Activated CD4-positive, alpha-beta T cell treated with anti-CD3 and anti-CD28 coated beads, Interleukin-2, amount 10 ng/mL, durations not matched to agents 7 days and 5 days (primary cell): ENCODE measurements around the gene UBE2S. TPM values are rescaled to one million over a fixed set of nuclear protein-coding genes. Genes with fewer than 3 reads are reported as not detected.

Experiments
- CTCF ChIA-PET: fragments of 350-600 bp; sonication (Branson Sonifier 250); formaldehyde crosslinking; loops from one replicate; lab custom pipeline; 2021; ENCODE audit warnings: antibody characterized with exemption; lab: Charles Lee
- POLR2A ChIA-PET: fragments of 350-600 bp; sonication (Branson Sonifier 250); formaldehyde crosslinking; loops from one replicate; lab custom pipeline; 2021; ENCODE audit warnings: antibody characterized with exemption; lab: Charles Lee
- DNase-seq: peaks from one replicate; pipeline ENCODE4 v3.0.0-alpha.2; 2020
- H3K27ac Mint-ChIP-seq: one replicate; pipeline ENCODE4 v1.8.0; 2021; ENCODE audit warnings: mild to moderate bottlenecking, moderate library complexity, mixed read lengths
- H3K27me3 Mint-ChIP-seq: one replicate; pipeline ENCODE4 v1.8.0; 2021; ENCODE audit warnings: mixed read lengths
- H3K36me3 Mint-ChIP-seq: one replicate; pipeline ENCODE4 v1.8.0; 2021; ENCODE audit warnings: low read depth, mixed read lengths
- H3K4me1 Mint-ChIP-seq: one replicate; pipeline ENCODE4 v1.8.0; 2021; ENCODE audit warnings: mixed read lengths
- H3K4me3 Mint-ChIP-seq: one replicate; pipeline ENCODE4 v1.8.0; 2021; ENCODE audit warnings: mild to moderate bottlenecking, moderate library complexity, mixed read lengths
- H3K9me3 Mint-ChIP-seq: one replicate; pipeline ENCODE4 v1.8.0; 2021; ENCODE audit warnings: mixed read lengths
- total RNA-seq, 2 experiments: library from RNA; stranded (reverse); gene quantifications; one replicate each; pipeline ENCODE4 v1.2.3, GENCODE V29; 2021

Gene UBE2S
- total RNA-seq, 2 experiments from 2014 or later, result 238 to 255 TPM

DNA sequence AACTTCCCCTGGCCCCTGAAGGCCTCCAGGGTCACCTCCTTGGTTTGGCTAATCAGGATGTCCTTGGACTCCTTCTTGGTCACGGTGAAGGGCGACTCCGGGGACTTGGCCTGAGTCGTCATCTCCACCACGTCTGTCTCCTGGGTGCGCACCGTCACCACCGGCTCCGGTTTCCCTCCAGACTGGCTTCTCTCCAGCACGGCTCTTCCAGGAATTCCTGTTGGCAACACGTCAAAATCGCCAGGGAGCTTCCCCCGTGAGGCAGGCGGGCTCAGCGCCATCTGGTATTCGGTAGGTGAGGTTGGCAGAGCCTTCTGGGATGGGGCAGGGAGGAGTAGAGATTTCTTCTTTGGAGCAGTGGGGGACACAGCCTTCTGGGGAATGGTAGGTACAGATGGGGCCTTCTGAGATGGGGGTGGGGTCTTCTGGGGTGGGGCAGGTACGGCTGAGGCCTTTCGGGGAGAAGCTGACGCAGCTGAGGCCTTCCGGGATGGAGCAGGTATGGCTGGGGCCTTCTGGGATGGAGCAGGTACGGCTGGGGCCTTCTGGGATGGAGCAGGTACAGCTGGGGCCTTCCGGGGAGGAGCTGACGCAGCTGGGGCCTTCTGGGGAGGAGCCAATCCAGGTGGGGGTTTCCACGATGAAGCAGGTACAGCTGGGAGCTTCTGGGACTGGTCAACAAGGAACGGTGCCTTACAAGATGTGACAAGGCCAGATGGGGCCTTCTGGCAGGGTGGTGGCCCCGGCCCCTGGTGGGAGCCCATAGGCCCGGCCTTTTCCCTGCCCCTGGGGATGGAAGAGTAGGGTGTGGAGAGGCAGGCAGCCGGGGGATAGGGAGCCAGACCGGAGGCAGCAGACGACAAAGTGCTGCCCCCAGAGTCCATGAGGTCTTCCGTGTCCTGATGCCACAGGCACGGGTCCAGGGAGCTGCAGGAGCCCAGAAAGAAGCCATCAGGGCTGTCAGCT is 48.4 kb downstream of the UBE2S start:
- no peak overlapping the region for H3K4me3 Mint-ChIP-seq
- H3K27ac Mint-ChIP-seq, result no peak overlapping the region
- H3K27me3 Mint-ChIP-seq, result peaks cover 19% of the 10 kb centered on the region
- ChIA-PET CTCF (interaction anchor here (1.4 kb wide), 1 partner anchor 24 kb away, joined by 4 read pairs; the partner anchor contains the start of gene TMEM238), POLR2A (no interaction called here)
- H3K36me3 Mint-ChIP-seq, result no peaks in the 10 kb centered on the region
- H3K9me3 Mint-ChIP-seq, result no peaks in the 10 kb centered on the region
- DNase-seq, result no peak
- H3K4me1 Mint-ChIP-seq, result no peaks in the 10 kb centered on the region

DNA sequence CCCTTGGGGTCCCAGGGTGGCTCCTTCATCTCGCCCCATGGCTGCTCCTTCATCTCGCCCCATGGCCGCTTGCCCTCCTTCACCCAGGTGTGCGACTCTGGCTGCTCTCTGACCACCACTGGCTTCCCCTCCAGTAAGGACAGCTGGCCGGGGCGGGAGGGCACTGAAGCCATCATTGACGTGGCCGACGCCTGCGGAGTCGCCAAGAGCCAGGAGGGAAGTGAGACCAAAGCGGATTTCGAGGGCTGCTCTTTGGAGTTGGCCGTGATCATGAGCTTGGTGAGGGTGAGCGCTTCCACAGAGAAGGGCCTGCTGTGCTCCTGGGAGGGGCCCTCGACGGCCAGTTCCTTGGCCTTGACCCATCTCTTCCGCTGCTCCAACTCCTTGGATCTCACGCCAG is 49.1 kb downstream of the UBE2S start:
- CTCF ChIA-PET, result interaction anchor here (0.6 kb wide), 2 partner anchors 52 to 1210 kb away, joined by 3 read pairs; no protein-coding TSS in a partner anchor
- no peaks in the 10 kb centered on the region for H3K36me3 Mint-ChIP-seq
- POLR2A ChIA-PET, result no interaction called here
- no peaks in the 10 kb centered on the region for H3K9me3 Mint-ChIP-seq
- H3K4me3 Mint-ChIP-seq, result no peak overlapping the region
- peaks cover 3% of the 10 kb centered on the region for H3K4me1 Mint-ChIP-seq
- no peak for DNase-seq
- no peak overlapping the region for H3K27ac Mint-ChIP-seq
- peaks cover 25% of the 10 kb centered on the region for H3K27me3 Mint-ChIP-seq

DNA sequence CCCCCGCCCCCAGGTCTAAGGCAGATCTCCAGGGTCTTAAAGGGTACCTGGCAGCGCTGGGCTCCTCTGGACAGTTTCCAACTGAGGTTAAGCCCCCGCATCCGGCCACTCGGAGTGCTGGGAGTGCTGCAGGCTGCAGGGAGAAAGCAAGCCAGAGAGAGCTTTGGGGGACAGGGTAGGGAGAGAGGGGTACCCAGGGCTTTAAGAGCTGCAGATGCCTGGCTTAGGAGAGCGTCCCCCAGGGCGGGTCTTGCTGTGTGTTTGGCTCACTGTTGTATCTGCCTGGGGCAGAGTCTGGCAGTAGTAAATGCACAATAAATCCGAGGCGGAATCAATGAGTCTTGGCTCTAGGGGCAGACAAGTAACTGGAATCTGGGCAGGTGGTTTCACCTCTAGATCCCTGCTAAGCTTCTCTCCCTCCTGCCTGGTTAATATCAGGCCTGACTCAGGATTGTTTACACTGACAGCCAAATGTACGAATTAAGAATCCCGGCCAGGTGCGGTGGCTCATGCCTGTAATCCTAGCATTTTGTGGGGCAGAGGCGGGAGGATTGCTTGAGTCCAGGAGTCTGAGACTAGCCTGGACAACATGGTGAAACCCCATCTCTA is 52.3 kb downstream of the UBE2S start:
- H3K27ac Mint-ChIP-seq, result no peak overlapping the region
- no peak for DNase-seq
- no peaks in the 10 kb centered on the region for H3K36me3 Mint-ChIP-seq
- peaks cover 18% of the 10 kb centered on the region for H3K4me1 Mint-ChIP-seq
- H3K27me3 Mint-ChIP-seq, result peaks cover 48% of the 10 kb centered on the region
- peak overlapping the region; percentile 16 for H3K4me3 Mint-ChIP-seq
- POLR2A ChIA-PET, result no interaction called here
- CTCF ChIA-PET, result interaction anchor here (1.1 to 1.2 kb wide), 2 partner anchors 28 to 195 kb away, joined by 3 to 6 read pairs; no protein-coding TSS in a partner anchor
- H3K9me3 Mint-ChIP-seq, result no peaks in the 10 kb centered on the region

DNA sequence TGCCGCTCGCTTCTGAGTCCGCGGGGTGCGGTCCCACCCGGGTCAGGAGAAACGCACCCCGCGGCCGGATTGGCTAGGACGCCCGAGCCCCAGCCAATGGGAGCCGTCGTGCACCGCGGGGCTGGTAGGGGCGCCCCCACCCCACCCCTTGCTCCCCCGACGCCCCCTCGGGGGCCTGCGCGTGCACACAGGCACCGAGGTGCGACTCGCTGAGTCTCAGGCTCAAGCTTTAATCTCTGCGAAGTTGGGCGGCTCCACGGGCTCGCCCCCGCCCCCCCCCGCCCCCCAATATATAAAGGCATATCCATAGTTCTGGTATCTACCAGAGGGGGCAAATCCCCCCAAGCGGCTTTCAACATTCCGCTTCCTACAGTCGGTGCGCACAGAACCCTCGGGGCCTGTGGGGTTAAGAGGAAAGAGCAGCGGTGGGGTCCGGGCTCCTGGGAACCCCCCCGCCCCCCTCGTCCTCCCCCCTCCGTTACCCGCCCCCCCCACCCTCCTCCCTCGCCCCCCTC is 52.8 kb downstream of the UBE2S start, which contains the start of gene COX6B2:
COX6B2 (minus strand) TSS at position 22 of the 515 bp plus-strand sequence. CDS start 198 bp downstream, outside the sequence.
- peaks cover 48% of the 10 kb centered on the region for H3K27me3 Mint-ChIP-seq

DNA sequence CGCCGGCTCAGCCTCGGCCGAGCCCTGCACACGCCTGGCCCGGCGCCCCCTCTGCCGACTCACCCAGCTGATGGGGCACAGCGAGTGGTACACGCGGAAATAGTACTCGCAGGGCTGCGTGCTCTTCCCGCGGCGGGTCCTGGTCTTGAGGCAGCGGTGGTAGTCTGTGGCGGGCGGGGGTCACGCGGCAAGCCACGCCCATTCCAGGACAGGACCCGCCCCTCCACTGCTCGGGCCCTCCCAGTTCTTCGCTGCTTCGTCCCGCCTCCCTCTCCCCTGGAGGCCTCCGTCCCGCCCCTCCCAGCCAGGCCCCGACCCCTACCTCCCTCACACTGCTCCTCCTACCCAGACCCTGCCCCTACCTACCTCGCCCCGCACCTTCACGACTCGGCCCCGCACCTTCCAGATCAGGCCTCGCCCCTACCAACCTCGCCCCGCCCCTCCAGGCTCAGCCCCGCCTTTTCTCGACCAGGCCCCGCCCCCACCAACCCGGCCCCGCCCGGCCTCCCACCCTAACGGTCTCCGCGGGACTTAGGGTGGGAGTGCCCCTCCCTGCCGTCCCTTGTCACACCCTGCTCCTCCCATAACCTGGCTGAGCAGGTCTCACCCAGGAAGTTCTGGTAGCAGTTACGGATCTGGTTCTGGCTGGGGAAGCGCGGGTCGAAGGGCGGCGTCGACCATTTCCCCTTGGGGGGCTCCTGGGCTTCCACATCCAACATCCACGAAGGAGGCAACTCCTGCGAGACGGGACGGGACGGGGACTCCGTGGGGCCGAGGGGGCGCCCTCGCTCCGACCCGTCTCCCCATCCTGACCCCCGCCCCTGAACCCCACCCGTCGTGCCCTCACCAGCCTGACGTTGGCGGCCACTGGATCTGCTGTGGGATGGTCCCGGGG is 53.5 kb downstream of the UBE2S start:
- ChIA-PET CTCF (interaction anchor here (1.0 to 1.3 kb wide), 2 partner anchors 13 to 122 kb away, joined by 3 read pairs; partner anchors contain the start of gene ZNF628), POLR2A (no interaction called here)
- peak overlapping the region; percentile 54 for H3K4me3 Mint-ChIP-seq
- DNase-seq, result peak; percentile 48
- H3K36me3 Mint-ChIP-seq, result no peaks in the 10 kb centered on the region
- H3K4me1 Mint-ChIP-seq, result peaks cover 18% of the 10 kb centered on the region
- H3K9me3 Mint-ChIP-seq, result no peaks in the 10 kb centered on the region
- peaks cover 48% of the 10 kb centered on the region for H3K27me3 Mint-ChIP-seq
- peak overlapping the region; percentile 14 for H3K27ac Mint-ChIP-seq

More for the DNA sequence above, 52.8 kb downstream of the UBE2S start, which contains the start of gene COX6B2:
- Mint-ChIP-seq H3K9me3 (no peaks in the 10 kb centered on the region), H3K27ac (peak within 1 kb of the TSS; percentile 14), H3K36me3 (no peaks in the 10 kb centered on the region), H3K4me3 (peak within 1 kb of the TSS; percentile 54), H3K4me1 (peaks cover 18% of the 10 kb centered on the region)
- DNase-seq, result no peak
- POLR2A ChIA-PET, result no interaction called here
- CTCF ChIA-PET, result interaction anchor here (1.1 kb wide), 1 partner anchor 194 kb away, joined by 6 read pairs; no protein-coding TSS in a partner anchor

DNA sequence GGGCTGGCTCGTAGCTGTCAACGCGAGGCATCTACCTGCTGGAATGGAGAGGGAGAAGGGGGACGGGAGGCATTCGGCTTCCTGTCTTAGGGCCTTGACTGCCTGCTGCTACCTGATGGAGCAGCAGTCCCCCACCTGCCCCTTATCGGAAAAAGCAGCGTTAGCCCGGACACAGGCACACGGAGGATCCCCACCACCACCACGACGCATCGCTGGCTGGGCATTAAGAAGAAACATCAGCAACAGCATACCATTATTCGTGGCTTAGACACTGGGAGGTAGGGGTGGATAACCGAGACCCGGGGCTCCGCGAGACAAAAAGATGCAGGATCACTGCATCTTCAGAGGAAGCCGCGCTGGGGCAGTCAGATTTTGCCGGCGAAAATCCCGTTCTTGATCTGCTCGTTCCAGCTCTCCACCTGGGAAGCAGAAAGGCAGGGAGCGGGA is 54.2 kb downstream of the UBE2S start:
- Mint-ChIP-seq H3K27ac (no peak overlapping the region), H3K4me3 (peak overlapping the region; percentile 54), H3K9me3 (no peaks in the 10 kb centered on the region), H3K36me3 (no peaks in the 10 kb centered on the region), H3K27me3 (peaks cover 48% of the 10 kb centered on the region), H3K4me1 (peaks cover 18% of the 10 kb centered on the region)
- CTCF ChIA-PET, result interaction anchor here (1.0 to 1.6 kb wide), 3 partner anchors 13 to 193 kb away, joined by 3 read pairs; partner anchors contain the start of gene ZNF628
- DNase-seq, result no peak
- POLR2A ChIA-PET, result no interaction called here

DNA sequence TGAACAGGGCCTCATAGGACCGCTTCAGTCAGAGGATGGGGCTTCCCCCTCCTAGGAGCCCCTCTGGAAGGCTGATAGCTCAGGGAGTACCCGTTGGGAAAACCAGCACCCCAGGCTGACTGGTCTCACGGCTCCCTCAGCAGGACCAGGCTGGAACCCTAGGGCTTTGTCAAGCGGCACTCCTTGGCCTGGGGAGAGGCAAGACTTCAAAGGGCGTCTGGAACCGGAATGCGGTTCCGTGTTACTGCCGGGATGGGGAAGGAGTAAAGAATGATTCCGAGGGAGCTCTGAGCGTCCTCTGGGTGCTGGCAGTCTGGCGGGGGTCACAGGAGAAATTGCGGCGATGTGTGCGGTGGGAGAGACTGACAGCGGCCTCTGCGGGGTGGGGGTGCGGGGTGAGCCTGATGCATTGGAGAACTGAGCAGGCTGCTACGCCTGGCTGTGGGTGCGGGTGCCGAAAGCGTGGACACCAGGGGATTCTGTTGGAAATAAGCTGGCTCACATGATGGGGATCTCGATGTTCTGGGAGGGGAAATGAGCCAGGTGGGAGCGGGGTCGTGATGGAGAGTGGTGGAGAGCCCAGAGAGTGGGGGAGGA is 54.9 kb downstream of the UBE2S start:
- no peak for DNase-seq
- Mint-ChIP-seq H3K36me3 (no peaks in the 10 kb centered on the region), H3K9me3 (no peaks in the 10 kb centered on the region), H3K4me3 (peak overlapping the region; percentile 17), H3K27ac (no peak overlapping the region), H3K27me3 (peaks cover 48% of the 10 kb centered on the region), H3K4me1 (peaks cover 18% of the 10 kb centered on the region)
- ChIA-PET CTCF (interaction anchor here (1.3 to 1.6 kb wide), 2 partner anchors 124 to 193 kb away, joined by 3 read pairs; partner anchors contain the start of gene ZNF628), POLR2A (no interaction called here)

DNA sequence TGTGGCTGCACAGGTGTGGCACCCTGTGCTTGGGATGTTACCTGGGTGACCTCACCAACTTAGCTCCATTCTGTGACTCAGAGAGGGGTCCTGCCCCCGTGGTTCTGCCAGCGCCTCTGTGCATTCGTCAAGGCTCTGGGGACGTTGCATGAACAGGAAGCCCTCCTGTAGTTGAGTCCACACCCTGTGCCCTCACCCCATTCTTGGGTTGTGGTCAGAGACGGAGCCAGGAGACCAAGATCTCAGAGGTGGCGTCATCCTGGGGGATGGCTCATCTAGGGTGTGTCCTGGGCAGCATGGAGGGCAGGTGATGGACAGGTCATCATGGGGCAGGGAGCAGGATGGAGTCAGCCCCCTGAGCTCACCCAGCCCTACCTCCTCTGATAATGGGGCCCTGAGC is 55.5 kb downstream of the UBE2S start:
- Mint-ChIP-seq H3K27ac (no peak overlapping the region), H3K4me1 (peaks cover 18% of the 10 kb centered on the region), H3K9me3 (no peaks in the 10 kb centered on the region), H3K27me3 (peaks cover 43% of the 10 kb centered on the region), H3K4me3 (no peak overlapping the region), H3K36me3 (no peaks in the 10 kb centered on the region)
- ChIA-PET CTCF (interaction anchor here (1.6 kb wide), 1 partner anchor 192 kb away, joined by 3 read pairs; no protein-coding TSS in a partner anchor), POLR2A (no interaction called here)
- no peak for DNase-seq

DNA sequence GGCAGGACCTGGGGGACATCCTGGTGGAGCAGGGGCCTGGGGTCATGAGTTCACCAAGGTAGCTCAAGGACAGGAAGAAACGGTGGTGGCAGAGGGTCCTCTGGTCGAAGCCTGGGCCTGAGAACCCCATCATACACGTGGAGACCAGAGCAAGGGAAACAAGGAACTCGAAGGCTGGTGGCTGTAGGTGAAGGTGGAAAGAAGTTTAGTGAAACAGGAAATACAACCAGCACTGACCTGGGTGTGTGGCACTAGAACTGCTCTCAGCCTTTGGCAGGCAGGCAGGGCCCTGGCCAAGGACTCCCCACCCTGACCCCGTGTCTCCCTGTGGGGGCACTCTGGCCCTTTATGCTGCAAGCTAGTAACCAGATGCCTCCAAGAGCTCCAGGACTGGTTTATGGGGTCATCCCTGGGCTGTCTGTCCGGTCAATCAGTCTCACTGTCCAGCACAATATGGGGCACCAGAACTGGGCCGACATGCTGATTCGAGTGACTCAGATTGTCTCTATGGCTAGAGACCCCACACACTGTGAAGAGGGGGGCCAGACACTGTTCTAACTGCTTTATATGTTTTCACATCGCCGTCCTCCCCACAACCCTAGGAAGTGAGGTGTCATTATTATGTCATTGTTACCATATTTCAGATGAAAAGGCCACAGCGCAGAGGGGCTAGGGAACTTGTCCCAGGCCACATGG is 56.8 kb downstream of the UBE2S start:
- H3K27me3 Mint-ChIP-seq, result peaks cover 37% of the 10 kb centered on the region
- H3K9me3 Mint-ChIP-seq, result no peaks in the 10 kb centered on the region
- H3K27ac Mint-ChIP-seq, result peak overlapping the region; percentile 68
- H3K36me3 Mint-ChIP-seq, result no peaks in the 10 kb centered on the region
- no peak overlapping the region for H3K4me3 Mint-ChIP-seq
- DNase-seq, result no peak
- ChIA-PET CTCF (interaction anchor here (0.8 to 1.4 kb wide), 2 partner anchors 12 to 21 kb away, joined by 3 to 4 read pairs; no protein-coding TSS in a partner anchor), POLR2A (no interaction called here)
- peaks cover 18% of the 10 kb centered on the region for H3K4me1 Mint-ChIP-seq
